Testis (tissue), 3 donors: Measurements from ENCODE around the gene GPR146. TPM values are rescaled to one million over a fixed set of nuclear protein-coding genes. Genes with fewer than 3 reads are reported as not detected.

ENCODE experiments used
- DNase-seq: peaks from one replicate; pipeline ENCODE4 v3.0.0-alpha.2; 2019
- H3K27ac ChIP-seq, 2 donors: fragments of 200-600 bp; sonication (generic); one replicate each; pipeline ENCODE4 v1.5.1; 2019
- H3K27me3 ChIP-seq: fragments of 200-600 bp; sonication (generic); one replicate; pipeline ENCODE4 v1.5.1; 2019
- H3K36me3 ChIP-seq: fragments of 200-600 bp; sonication (generic); one replicate; pipeline ENCODE4 v1.5.1; 2017; ENCODE audit warnings: low read depth; ENCODE audit errors: missing control alignments
- H3K4me1 ChIP-seq: fragments of 200-600 bp; sonication (generic); one replicate; pipeline ENCODE4 v1.5.1; 2019
- H3K4me3 ChIP-seq, 2 donors: fragments of 200-600 bp; sonication (generic); one replicate each; pipeline ENCODE4 v1.5.1; 2017 to 2019
- H3K9me3 ChIP-seq: fragments of 200-600 bp; sonication (generic); one replicate; pipeline ENCODE4 v1.5.1; 2017
- POLR2A ChIP-seq: fragments of 450-650 bp; IDR thresholded peaks from one replicate; pipeline ENCODE4 v1.6.1; 2017; ENCODE audit warnings: antibody characterized with exemption, mild to moderate bottlenecking, moderate library complexity
- WGBS, 2 donors: methylation state at CpG; one replicate each; pipeline ENCODE4 v1.1.5; 2018; 5-methylcytosine and 5-hydroxymethylcytosine counted together
- intact Hi-C: fragments of 100-400 bp; cut with DNase I; formaldehyde crosslinking; loops from one replicate; pipeline ENCODE4 v1.15.1; 2023; ENCODE audit warnings: low total_unique reads
- polyA plus RNA-seq: library from polyadenylated mRNA; stranded (reverse); fragments of 350-450 nt; fragmentation: Illumina TruSeq; extraction: RNeasy Lipid Tissue Mini Kit (QIAGEN cat#74804); gene quantifications from one replicate; pipeline ENCODE4 v1.2.3, GENCODE V29; 2014; ENCODE audit warnings: low read depth, low replicate concordance; ENCODE audit not compliant: insufficient read depth
- total RNA-seq, 2 donors: library from RNA; depleted of rRNA; stranded (reverse); fragments of >200 nt; gene quantifications; one replicate each; pipeline ENCODE4 v1.2.3, GENCODE V29; 2016
- TF ChIP-seq, protein P1 (sequence below), 3 experiments: fragments of 450-650 bp in 2 of 3; fragments of 200-600 bp in 1 of 3; sonication (generic) in 1 of 3; IDR thresholded peaks; one replicate each; pipeline ENCODE4 v1.5.1; 2016 to 2019; ENCODE audit warnings: antibody characterized with exemption in 3 of 3, mild to moderate bottlenecking in 2 of 3, moderate library complexity in 1 of 3

The GPR146 gene
- total and polyA plus RNA-seq, 3 donors from 2014 or later: 5.3 to 14.4 (median 14.2) TPM

DNA sequence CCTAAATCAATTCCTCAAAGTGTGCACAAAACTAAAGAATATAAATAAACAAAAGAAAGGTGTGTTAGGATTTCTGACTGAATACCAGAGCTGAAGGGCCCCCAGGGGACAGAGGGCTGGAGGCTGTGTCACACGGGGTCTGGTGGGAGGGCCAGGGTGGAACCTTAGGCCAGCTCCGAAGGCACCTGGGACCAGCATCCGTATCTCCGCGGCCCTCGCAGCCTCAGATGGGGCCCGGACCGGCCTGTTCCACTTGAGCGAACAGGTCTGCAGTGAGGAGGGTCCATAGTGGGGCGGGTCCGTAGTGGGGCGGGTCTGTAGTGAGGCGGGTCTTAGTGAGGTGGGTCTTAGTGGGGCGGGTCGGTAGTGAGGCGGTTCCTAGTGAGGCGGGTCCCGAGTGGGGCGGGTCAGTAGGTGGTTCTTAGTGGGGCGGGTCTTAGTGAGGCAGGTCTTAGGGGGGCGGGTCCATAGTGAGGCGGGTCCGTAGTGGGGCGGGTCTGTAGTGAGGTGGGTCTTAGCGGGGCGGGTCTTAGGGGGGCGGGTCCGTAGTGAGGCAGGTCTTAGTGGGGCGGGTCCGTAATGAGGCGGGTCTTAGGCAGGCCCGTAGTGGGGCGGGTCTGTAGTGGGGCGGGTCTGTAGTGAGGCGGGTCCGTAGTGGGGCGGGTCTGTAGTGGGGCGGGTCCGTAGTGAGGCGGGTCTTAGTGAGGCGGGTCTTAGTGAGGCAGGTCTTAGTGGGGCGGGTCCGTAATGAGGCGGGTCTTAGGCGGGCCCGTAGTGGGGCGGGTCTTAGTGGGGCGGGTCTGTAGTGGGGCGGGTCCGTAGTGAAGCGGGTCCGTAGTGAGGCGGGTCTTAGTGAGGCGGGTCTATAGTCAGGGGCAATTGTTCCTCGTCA lies 15.1 kb downstream of the GPR146 start:
- H3K27ac ChIP-seq: no peak overlapping the region
- intact Hi-C loops: no loop called here
- H3K9me3 ChIP-seq: no peaks in the 10 kb centered on the region

DNA sequence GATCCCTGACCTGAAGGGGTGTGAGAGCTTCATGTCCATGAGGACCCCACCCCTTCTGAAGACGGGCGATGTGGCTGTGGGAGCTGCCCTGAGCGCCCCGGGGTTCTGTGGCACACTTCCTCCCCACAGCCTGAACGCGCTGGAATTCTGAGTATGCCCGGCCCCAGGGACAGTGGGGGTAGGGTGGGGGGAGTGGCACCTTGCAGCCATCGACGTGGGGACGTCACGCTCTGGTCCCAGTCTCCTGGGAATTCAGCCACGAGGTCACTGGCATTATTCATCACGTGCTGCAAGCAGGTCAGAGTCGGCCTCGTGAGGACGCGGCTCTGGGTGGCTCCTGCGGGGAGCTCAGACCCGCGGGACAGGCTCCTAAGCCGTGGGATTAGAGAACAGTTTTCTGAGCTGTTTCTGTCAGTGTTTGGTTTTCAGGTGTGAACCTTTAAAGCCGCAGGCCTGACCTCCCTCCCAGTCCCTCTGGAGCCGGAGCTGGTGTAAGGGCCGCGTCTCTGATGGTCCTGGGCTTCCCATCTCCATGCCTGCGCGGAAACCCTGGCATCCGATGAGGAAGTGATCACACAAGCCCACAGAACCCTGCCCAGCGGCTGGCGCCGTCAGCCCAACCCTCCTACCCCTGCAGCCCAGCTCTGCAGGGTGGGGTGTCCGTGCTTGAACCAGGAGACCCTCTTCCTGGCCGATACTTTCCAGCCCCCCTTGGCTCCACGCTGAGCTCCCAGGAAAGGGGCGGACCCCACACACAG lies 16.1 kb downstream of the GPR146 start:
- peaks cover 4% of the 10 kb centered on the region for H3K4me1 ChIP-seq
- TF ChIP-seq, protein P1, sequence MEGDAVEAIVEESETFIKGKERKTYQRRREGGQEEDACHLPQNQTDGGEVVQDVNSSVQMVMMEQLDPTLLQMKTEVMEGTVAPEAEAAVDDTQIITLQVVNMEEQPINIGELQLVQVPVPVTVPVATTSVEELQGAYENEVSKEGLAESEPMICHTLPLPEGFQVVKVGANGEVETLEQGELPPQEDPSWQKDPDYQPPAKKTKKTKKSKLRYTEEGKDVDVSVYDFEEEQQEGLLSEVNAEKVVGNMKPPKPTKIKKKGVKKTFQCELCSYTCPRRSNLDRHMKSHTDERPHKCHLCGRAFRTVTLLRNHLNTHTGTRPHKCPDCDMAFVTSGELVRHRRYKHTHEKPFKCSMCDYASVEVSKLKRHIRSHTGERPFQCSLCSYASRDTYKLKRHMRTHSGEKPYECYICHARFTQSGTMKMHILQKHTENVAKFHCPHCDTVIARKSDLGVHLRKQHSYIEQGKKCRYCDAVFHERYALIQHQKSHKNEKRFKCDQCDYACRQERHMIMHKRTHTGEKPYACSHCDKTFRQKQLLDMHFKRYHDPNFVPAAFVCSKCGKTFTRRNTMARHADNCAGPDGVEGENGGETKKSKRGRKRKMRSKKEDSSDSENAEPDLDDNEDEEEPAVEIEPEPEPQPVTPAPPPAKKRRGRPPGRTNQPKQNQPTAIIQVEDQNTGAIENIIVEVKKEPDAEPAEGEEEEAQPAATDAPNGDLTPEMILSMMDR (IDR thresholded peaks at IDR 0.05): no peak
- TF ChIP-seq POLR2A: no peak
- H3K27ac ChIP-seq: no peak overlapping the region
- intact Hi-C loops: no loop called here
- no peaks in the 10 kb centered on the region for H3K36me3 ChIP-seq
- H3K9me3 ChIP-seq: no peaks in the 10 kb centered on the region
- WGBS, 2 donors: 58 to 80% methylated on average over 10 to 35 of the region's 35 CpGs
- no peak for DNase-seq
- H3K4me3 ChIP-seq: no peak overlapping the region
- no peaks in the 10 kb centered on the region for H3K27me3 ChIP-seq

More for the DNA sequence above, 15.1 kb downstream of the GPR146 start:
- peak; percentile 73 for DNase-seq
- Histone ChIP-seq H3K27me3 (no peaks in the 10 kb centered on the region), H3K36me3 (no peaks in the 10 kb centered on the region), H3K4me1 (peaks cover 12% of the 10 kb centered on the region), H3K4me3 (no peak overlapping the region)
- WGBS, 2 donors: 54 to 57% methylated on average over 36 to 55 of the region's 55 CpGs
- TF ChIP-seq, protein P1 (IDR thresholded peaks at IDR 0.05): no peak
- no peak for TF ChIP-seq POLR2A

DNA sequence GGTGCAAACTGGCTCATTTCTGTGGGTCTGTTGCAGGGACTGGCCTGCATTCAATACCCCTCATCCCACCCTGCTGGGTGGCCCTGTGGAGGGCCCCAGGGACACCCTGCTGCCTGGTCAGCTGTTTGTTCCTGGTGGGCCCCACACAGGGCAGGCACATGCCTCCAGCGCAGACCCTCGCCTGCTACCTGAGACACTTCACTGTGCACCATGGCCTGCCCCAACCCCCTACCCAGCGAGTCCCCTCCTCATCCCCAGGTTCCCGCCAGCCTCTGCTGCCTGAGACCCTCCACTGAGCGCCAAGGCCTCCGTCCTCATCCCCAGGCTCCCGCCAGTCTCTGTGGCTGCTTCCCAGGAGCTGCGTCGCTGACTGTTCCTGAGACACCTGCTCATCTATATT lies 16.8 kb downstream of the GPR146 start:
- intact Hi-C loops: no loop called here
- TF ChIP-seq, protein P1 (IDR thresholded peaks at IDR 0.05): no peak
- no peak for TF ChIP-seq POLR2A
- Histone ChIP-seq H3K27me3 (no peaks in the 10 kb centered on the region), H3K4me1 (peaks cover 7% of the 10 kb centered on the region), H3K27ac (no peak overlapping the region), H3K9me3 (no peaks in the 10 kb centered on the region), H3K36me3 (no peaks in the 10 kb centered on the region), H3K4me3 (no peak overlapping the region)
- no peak for DNase-seq
- WGBS, 2 donors: 95 to 96% methylated on average over 7 to 9 of the region's 9 CpGs

DNA sequence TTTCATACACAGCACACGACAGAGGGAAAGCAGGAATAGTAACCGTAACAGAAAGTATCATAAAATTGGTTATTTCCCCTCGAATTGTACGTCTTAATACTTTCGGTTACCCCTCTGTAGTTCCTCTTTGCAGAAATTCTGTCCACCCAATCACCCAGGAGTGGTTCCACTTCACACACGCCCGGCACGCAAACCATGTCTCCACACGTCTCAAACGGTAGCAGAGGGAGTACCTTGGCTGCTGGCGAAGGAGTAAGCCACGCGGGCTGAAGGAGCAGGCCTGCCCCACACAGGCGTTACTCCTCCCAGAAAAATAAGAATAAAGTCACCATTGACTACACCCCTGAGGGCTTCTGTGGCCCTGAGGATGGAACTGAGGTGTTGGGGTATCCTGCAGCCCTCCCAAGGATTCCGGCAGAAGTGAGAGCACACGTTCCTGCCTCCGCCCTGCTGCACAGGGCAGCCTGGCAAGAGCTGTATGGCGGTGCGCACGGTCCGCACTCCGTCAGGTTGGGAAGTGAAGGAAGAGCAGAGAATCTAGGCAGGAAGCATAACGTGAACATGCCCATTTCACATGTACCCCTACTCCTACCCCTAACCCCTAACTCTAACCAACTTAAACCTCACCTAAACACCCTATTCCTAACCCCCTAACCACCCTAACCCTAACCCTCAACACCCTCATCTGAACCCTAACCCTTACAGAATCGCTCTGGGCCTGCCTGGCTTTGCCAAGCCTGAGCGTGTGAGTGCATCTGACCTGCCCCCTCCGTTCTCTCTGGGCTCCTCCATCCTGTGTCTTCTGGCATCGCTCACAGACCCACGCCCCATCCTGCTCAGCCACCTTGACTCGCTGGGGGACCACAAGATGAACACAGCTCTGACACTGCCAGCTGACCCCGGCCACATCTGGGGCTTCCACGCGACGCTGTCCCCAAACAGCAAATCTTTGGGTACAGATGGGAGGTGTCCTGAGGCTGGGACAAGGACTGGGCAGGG lies 18.2 kb downstream of the GPR146 start:
- no peaks in the 10 kb centered on the region for H3K27me3 ChIP-seq
- no peaks in the 10 kb centered on the region for H3K36me3 ChIP-seq
- DNase-seq: no peak
- 89 to 90% methylated on average over 31 to 32 of the region's 33 CpGs for WGBS, 2 donors
- TF ChIP-seq, protein P1 (IDR thresholded peaks at IDR 0.05): no peak
- TF ChIP-seq POLR2A: no peak
- intact Hi-C loops: no loop called here
- H3K9me3 ChIP-seq: no peaks in the 10 kb centered on the region
- peaks cover 7% of the 10 kb centered on the region for H3K4me1 ChIP-seq
- H3K27ac ChIP-seq: no peak overlapping the region
- H3K4me3 ChIP-seq: no peak overlapping the region
